HG03571 (cell line): Measurements from ENCODE around the gene ZNF385D.

Experiments
- ATAC-seq: cut with Tn5 transposase; IDR thresholded peaks from one replicate; pipeline ENCODE4 v1.9.1; 2021; ENCODE audit not compliant: unreplicated experiment

Gene ZNF385D

DNA sequence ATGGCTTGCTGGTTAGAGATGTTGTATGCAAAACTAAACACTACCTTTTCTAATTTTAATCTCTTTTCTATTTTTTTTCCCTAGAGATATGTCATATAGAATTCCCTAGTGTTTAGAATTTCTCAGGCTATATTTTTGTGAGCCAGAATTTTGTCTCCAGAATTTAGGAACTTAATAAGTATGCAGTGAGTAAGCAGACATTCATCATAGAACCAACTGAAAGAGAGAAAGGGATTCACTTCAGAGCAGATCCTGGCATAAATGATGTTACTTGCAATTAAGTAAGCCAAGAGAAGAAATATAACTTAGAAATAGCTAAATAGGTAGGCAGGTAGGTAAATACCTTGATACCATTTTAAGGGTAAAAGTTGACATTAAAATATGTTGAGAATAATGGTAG, 288.9 kb downstream of the ZNF385D start:
- no peak for ATAC-seq

DNA sequence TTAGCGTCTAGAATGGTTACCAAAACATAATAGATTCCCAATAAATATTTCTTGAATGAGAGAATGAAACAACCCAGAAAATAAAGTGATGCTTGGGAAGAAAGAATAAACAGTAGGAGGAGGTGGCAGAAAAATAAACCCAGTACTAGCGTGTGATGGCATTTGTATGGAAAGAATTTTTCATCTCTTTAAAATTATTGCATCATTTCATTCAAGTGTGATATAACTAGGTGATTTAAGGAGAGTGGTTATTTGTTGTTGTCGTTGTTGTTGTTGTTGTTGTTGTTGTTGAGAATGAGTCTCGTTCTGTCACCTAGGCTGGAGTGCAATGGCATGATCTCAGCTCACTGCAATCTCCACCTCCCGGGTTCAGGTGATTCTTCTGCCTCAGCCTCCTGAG, 293.9 kb downstream of the ZNF385D start:
- no peak for ATAC-seq

DNA sequence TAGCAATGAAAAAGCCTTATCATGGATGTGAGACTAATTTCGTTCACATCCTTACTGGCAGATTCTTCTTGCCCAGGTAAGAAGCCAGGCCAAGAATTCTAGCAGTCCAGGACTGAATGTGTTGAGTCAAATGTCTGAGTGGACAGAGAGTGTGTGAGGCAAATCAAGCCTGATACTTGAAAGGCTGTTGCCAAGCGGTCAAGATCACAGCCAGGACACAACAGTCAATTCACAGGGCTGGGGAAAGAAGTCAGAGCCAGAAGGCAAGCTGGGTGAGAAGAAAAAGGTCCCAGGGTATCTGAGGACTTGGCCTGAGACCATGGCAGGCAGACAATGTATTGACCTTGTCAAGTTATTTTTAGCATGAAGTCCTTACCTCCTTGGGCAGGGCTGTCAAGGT, 301.3 kb downstream of the ZNF385D start:
- no peak for ATAC-seq

DNA sequence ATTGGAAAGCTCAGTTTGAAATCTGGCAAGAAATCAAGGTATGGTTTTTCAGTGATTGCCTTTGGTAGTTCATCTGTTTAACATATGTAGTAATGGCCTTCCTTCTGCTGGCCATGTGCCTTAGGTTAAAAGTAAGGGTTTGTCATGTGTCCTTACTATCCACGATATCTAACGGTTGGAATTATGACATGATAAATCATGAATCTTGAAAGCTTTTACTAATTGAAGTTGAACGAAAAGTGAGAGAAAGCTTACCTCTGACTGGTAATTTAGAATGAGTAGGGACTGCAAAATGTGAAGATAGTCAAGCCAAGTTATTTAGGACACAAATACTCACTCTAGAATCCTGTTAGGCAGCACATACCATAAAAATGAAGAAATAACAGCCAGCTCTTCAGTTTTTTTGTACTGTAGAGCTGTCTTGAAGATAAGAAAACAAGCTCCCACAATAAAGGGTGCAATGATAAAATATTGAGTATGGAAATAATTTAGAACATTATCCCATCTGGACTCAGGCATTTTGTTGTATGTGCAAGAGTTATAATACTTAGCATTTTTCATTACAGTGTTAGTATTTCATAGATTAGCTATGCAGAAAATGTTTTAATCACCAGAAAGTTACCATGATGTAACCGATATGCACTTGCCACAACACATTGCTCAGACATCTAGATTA, 303.4 kb downstream of the ZNF385D start:
- no peak for ATAC-seq

DNA sequence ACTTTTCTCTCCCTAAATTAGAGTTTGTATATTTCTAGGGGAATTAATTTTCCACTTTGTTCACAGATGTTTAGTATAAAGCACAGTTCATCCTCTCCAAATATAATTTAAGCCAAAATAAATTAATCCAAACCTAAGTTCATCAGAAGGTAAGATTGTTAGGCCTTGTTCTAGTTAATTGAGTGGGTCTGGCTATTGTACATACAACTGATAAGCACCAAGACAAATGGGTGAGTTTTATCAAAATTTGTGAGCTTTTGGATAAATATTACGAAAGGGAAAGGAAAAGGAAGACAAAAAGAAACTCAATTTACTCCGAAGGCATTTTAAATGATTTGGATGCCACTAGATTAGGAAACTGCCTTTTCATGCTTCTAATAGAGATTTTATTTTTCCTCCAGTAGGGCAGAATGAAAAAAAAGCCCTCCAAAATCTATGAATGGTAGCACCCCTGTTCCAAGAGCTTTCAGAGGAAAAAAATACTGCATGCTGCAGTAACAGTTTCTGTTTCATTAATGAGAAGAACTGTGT, 304.0 kb downstream of the ZNF385D start:
- no peak for ATAC-seq

DNA sequence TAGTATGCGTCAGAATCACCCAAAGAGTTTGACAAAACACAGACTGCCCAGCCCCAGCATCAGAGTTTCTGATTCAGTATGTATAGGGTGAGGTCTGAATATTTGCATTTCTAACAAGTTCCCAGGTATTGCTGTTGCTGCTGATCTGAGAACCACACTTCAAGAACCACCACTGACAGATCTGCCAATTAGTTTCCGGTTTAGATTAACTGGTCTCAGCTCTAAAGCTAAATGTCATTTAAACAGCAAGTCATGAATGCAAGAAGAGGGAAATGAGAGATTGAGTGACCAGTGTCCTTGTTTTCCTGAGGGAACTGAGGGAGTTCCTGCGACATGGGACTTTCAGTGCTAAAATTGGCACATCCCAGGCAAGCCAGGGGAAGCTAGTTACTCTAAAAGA, 305.0 kb downstream of the ZNF385D start:
- ATAC-seq, result no peak

DNA sequence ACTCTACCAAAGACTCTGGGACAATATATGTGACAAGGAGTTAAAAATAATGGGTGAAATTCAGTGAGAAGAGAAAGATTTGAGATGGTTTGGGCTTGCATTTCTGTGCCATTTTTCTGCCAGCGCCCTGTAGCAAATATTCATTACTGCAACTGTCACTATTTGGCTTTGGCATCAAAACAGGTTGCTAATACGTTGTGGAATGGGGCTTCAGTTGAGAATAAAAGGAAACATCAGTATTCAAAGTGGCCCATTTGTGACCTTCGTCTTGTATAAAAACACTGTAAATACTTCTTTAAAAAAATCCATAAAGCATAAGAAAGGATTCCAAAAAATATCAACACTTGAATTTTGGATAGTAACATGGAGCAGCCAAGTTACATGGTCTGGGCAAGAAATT, 309.2 kb downstream of the ZNF385D start:
- ATAC-seq, result no peak

DNA sequence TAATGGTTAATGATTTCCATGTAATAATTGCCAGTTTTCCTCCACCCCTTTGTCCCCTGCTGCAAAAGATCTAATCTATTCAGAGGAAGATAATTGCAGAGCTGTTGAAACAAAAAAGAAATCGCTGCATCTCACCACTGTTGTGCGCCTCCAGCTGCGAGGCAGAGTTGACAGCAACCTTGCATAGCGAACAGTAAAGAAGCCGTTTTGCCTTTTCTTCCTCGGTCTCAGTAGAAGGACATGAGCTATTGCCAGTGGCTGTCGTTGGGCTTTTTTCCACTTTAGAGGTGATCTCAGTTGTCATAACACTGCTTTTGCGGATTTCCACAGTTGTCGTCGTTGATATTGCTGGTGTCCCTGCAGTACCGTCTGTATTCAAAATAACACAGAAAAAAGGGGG, 314.2 kb downstream of the ZNF385D start:
- no peak for ATAC-seq

DNA sequence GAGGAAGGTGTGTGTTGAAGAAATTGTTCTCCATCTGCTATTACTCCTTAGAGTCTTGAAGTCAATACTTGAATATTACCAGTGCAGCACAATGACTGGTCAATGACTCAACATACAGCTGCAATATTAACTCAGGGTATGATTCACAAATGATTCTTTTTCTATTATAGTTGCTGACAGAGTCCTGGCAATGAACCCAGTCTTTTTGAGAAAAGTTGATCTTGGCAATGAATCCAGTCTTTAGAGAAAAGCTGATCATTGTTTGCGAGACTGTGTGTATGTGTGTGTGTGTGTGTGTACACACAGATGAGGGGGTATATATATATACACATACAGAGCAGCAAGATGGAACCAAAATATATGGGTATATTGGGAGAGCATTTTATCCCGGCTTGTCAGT, 315.1 kb downstream of the ZNF385D start:
- no peak for ATAC-seq

DNA sequence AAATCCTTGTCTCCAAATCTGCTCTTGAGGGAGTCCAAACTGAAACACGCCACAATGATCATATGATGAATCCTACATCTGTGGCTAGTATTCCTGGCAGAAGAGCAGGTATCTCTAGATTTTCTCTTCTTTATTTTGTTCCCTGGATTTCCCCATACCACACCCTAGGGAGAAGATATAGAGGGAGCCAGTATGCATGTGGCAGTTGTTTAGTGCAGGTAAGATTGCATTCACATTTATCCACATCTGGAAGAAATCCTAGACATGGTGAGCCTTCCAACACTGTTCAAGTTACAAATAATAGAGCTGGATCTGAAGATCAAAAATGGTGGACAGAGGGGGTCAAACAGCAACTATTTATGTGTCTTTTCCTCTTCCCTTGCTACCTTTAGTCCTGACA, 316.7 kb downstream of the ZNF385D start:
- ATAC-seq, result no peak

DNA sequence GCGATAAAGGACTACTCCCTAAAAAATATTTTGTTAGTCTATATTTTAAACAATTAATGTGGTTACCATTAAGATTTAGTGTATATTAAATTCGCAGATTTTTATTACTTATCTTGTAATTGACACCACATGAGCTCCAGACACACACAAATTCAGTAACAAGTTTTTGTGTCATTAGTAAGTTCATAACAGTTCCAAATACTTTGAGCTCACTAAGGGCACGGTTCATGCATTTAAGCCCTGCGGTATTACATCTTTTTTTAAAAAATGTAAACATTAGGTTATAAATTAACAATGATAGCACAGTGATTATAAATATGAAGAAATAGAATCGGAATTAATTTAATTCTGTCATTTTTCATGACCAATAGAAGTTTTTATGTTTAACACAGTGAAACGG, 317.3 kb downstream of the ZNF385D start:
- ATAC-seq, result no peak

DNA sequence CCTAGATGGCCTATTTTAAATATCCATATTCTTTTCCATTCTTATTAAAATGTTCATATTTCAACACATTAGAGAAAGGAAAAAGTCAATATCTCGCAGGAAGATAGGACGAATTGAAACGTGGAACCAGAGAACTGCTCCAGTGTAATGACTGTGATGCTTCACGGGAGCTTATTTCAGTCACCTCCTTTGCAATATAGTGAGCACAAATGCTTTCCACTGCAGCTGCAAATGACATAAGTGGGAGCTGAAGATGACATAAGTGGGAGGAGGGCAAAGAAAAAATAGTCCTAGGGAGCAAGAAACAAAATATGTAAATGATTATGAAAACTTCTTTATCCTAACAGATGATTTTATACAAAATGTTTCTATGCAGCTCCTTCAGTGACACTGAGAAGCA, 324.1 kb downstream of the ZNF385D start:
- no peak for ATAC-seq

DNA sequence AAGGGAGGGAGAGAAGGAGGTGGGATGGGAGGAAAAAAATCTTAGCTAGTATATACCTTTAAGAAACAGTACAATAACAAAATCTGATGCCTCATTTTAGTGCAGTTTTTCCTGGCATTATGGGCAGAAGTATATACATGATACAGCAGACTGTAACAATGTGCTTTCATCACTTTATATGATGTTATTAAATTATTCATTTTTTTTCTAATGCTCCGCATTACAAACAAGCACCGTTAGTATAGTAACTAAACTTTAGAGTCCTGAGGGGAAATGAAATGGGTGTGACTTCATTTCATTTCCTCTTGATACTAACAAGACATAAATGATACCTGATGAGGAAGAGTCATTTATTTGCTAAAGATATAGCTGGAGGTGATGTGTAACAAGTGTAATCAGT, 325.3 kb downstream of the ZNF385D start:
- ATAC-seq, result no peak

DNA sequence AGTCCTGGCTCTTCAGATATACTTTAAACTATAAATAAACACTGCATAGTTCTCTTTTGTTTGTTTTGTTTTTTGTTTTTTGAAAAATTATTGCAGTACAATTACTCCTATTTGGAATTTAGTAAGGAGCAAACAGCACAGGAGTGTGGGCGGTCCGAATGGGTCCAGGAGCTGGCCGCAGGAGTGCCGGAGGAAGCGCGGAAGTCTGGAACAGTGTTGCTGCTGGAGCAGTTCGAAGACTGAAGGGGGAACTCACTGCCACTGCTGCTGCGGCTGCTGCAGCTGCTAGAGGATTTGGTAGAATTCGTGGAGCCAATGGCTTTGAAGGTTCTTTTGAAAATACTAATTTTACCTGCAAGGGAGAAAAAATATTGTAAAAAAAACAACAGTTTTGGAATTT, 329.9 kb downstream of the ZNF385D start:
- no peak for ATAC-seq

DNA sequence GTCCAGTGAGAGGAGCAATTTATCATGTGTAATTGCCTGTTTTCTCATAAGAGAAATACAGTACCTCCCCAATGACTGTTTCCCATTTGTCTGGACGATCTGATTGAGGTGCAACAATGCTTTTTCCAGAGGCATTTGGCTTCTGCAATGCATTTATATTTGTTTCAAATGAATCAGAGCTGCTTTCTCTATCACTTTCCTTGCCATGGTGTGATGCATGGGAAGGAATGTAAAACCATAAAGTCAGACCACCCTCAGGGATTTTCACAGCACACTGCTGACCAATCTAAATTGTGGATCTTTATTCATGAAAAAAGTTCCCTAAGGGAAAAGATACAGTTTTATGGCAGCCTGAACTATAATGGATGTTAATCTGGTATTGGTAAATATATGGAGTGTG, 333.0 kb downstream of the ZNF385D start:
- ATAC-seq, result no peak

DNA sequence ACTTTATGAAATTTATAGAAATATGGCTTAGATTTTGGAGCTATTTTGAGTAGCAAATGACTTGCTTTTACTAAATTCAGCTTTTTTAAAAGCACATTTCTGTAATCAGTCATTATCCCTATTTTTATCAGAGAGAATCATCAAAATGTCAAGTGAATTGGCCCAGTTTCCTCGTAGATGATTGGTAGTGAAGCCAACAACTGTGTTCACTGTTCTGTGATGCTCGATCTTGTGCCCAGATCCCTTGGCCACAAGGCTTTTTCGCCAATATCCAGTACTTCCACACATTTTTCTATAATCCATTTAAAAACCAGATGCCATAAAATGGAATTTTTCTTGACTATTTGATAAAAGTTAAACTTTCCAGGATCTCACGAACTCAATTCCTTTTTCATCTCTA, 336.5 kb downstream of the ZNF385D start:
- ATAC-seq, result no peak

DNA sequence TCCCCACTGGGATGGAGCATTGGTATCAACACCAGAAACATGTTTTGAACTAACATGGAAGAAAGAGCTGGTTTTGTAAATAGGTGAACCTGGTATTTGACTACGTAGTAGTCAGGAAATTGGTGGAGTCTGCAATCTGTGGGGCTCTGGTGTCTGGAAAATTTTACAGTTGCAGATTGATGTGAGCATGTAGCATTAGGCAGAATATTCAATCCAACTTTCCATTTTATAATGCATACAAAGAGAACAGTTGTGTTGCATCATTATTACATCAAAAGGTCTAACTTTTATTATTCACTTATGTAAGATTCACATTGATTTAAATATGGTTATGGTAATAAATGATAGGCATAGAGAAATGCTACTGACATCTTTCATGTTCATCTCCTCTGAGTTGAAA, 340.0 kb downstream of the ZNF385D start:
- ATAC-seq, result no peak

DNA sequence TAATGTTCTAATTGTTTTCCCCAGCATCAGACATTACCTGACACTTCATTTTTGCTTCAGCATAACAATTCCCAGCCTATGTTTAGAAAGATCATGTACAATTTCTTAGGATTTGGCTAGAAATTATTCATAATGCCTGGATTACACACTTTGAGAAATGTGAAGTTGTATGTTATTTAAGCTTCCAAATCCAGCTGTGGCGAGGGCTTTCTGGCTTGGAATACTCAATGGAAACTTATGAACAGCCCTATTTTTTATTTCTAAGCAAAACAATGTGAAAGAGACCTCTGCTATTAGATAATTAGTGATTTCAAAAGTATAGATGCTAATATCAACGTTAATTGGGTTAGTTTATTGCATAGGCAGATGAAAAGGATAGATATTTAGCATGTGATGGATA, 341.6 kb downstream of the ZNF385D start:
- ATAC-seq, result no peak

DNA sequence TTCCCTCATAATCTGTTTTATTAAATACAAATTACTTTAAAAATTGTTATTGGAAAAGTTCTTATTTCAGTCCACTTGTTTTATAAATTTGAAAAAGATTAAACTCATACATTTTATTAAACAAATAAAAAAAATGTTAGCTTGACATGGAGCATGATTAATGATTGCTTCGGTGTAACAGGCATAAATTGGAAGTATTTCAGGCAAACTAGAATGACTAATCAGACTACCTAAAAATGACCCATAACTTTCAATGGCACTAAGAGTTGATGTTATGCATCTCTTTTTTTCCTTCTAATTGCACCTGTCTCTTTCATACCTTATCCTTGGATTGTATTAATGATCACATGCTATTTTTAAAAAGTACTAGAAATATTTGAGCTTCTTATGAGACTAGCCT, 343.3 kb downstream of the ZNF385D start:
- no peak for ATAC-seq

DNA sequence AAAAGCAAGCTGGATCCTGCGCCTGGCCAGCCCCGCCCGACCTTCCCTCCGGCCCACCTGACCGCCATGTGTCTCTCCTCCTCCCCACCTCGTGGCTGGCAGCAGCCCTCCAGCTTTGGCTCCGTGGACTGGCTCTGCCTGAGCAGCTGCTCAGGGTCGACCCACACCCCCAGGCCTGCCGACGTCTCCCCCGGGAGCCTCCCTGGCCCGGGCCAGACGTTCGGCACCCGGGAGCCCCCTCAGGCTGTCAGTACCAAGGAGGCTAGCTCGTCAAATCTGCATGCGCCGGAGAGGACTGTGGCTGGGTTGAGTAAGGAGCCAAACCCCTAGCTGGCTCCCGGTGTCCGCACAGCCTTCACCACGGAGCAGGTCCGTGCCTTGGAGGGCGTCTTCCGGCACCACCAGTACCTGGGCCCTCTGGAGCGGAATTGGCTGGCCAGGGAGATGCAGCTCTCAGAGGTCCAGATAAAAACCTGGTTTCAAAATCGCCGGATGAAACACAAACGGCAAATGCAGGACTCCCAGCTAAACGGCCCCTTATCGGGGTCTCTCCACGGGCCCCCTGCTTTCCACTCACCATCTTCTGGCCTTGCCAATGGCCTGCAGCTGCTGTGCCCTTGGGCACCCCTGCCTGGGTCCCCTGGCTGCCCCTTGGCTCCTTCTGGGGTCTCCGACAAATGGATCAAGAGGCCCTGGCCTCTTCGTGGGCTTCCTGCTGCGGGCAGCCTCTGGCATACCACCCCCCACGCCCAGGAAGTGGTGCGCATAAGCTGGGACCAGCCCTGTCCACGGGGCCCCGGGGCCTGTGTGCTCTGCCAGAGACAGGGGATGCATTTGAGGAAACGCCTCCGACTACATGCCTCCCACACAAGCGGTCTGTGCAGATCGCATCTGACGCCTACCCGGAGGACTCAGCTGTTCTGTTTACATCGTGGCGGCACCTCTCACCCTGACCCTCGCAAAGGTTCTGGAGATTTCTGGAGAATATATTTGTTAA, 345.0 kb downstream of the ZNF385D start:
- no peak for ATAC-seq

DNA sequence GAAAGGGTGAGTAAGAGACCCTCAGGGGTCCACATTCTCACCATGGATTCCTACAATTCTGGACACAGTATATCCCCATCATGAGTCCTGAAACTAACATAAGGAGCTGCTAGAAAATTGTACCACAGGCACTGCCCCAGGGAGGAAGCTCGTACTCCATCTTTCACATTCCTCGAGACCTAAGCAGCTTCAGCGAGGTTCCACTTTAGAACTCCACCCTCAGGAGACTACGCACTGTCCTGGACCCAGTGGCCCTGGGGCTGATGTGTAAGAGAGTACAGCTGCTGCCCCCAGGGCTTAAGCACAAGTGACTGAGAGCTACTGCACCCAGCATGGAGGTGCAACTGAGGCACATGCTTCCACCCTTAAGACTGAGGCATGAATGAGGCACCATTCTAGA, 352.5 kb downstream of the ZNF385D start:
- no peak for ATAC-seq

DNA sequence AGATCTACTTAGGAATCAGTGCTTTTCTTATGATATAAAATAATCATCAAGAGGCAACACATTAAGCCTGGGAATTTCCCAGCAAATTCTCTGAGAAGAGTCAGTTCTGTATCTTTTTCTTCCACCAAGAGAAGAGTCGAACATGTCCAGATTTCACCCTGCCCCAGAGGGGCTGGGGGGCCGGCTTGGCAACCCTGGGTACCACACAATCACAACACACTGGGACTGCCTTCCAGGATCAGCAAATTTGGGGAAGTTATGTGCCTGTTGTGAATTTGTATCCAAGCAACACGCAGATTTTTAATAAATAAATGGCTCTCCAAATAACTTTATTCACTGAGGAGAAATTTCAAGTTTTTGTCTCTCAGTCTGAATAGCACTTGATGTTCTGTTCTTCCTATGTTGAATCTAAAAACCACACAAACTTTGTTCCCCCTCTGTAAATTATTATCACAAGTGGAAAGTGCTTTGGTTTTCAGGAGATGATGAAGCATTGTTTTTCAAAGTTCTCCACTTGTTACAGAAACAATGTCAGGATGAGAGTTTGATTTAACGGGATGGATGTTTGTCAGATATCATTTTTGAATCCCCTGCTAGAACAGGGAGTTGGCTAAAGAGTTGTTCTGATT, 357.2 kb downstream of the ZNF385D start:
- ATAC-seq, result no peak
